Dendritic cell treated with granulocyte-macrophage colony-stimulating factor and Interleukin-4, amounts not matched to agents 40 ng/mL and 50 ng/mL, for 4 days (primary cell): ENCODE data around the gene SLC29A3.
"Not testable (repeated sequence)": the region's sequence is repeated elsewhere in the genome, so short reads cannot be mapped to it uniquely, and the experiment has no call there.

Experiments
- H3K27ac Mint-ChIP-seq: one replicate; pipeline ENCODE4 v1.8.0; 2022; ENCODE audit warnings: mild to moderate bottlenecking, mixed read lengths
- H3K27me3 Mint-ChIP-seq: one replicate; pipeline ENCODE4 v1.8.0; 2022; ENCODE audit warnings: mild to moderate bottlenecking, mixed read lengths
- H3K36me3 Mint-ChIP-seq: one replicate; pipeline ENCODE4 v1.8.0; 2022; ENCODE audit warnings: low read depth, mixed read lengths
- H3K4me1 Mint-ChIP-seq: one replicate; pipeline ENCODE4 v1.8.0; 2022; ENCODE audit warnings: low read depth, mixed read lengths
- H3K4me3 Mint-ChIP-seq: one replicate; pipeline ENCODE4 v1.8.0; 2022; ENCODE audit warnings: mild to moderate bottlenecking, moderate library complexity, mixed read lengths
- H3K9me3 Mint-ChIP-seq: one replicate; pipeline ENCODE4 v1.8.0; 2022; ENCODE audit warnings: mixed read lengths
- intact Hi-C: fragments of 100-400 bp; cut with micrococcal nuclease; formaldehyde crosslinking; loops from one replicate; pipeline ENCODE4 v1.15.0; 2022

Gene SLC29A3

DNA sequence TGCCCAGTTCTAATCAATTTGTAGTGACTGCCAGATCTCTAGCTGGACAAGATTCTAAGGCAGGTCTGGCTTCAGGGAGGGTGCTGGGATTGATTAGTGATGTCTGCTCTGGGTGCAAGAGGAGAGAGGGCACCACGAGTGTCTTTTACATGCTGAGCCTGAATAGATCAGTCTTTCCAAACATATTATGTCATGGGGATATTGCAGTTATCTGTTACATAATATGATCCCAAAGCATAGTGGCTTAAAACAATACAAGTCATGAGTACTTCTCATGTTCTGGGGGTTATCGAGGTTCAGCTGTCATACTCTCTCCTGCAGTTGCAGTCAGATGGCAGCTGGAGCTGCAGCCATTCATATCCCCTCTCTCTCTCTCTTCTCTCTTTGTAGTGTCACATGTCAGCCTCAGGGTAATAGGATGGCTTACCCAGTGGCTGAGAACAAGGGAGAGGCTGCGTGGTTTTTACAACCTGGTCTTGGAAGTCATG lies 26.0 kb downstream of the SLC29A3 start:
- no peaks in the 10 kb centered on the region for H3K9me3 Mint-ChIP-seq
- intact Hi-C loops = no loop called here
- peaks cover 86% of the 10 kb centered on the region for H3K4me1 Mint-ChIP-seq
- peaks cover 72% of the 10 kb centered on the region for H3K36me3 Mint-ChIP-seq
- H3K4me3 Mint-ChIP-seq = no peak overlapping the region
- H3K27ac Mint-ChIP-seq = peak overlapping the region; percentile 69
- no peaks in the 10 kb centered on the region for H3K27me3 Mint-ChIP-seq

DNA sequence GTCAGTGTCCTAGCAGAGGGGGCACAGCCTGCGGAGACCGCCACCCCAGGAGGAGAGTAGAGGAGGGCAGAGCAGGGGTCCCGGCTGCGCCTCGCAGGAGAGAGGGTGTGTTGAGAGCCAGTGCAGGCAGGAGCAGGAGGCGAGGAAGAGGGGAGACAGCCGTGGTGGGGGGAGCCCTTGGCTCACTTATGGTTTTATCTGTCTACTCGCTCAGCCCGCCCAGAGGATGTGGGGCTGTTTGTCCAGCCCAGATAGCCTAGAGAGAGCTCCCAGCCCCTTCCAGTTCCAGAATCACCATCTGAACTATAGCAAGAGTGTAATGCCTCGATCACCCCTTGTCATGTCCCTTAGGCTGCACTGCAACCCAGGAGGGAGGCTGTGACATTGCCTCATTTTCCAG lies 26.6 kb downstream of the SLC29A3 start:
- Mint-ChIP-seq H3K9me3 (no peaks in the 10 kb centered on the region), H3K4me1 (peaks cover 85% of the 10 kb centered on the region), H3K27me3 (no peaks in the 10 kb centered on the region), H3K36me3 (peaks cover 69% of the 10 kb centered on the region), H3K27ac (peak overlapping the region; percentile 69), H3K4me3 (no peak overlapping the region)
- intact Hi-C loops = no loop called here

DNA sequence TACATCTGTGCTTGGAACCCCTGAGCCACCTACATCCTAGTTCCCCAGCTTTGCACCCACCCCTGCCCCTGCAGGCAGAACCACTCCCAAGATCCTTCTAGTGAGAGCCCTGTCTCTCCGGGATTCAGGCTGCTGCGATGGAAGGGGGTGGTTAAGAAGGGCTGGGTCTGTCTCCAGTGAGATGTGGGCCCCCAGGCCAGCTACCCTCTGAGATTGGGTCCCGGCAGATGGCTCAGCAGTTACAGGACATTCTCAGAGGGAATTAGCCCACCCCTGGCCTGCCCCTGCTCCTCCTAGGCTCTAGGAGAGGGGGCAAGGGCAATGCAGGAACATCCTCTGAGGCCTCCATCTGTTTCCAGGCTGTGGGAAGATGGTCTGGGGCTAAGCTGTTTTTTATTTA lies 27.7 kb downstream of the SLC29A3 start:
- Mint-ChIP-seq H3K27ac (no peak overlapping the region), H3K9me3 (no peaks in the 10 kb centered on the region), H3K36me3 (peaks cover 72% of the 10 kb centered on the region), H3K4me1 (peaks cover 83% of the 10 kb centered on the region), H3K4me3 (no peak overlapping the region), H3K27me3 (no peaks in the 10 kb centered on the region)
- intact Hi-C loops = no loop called here

DNA sequence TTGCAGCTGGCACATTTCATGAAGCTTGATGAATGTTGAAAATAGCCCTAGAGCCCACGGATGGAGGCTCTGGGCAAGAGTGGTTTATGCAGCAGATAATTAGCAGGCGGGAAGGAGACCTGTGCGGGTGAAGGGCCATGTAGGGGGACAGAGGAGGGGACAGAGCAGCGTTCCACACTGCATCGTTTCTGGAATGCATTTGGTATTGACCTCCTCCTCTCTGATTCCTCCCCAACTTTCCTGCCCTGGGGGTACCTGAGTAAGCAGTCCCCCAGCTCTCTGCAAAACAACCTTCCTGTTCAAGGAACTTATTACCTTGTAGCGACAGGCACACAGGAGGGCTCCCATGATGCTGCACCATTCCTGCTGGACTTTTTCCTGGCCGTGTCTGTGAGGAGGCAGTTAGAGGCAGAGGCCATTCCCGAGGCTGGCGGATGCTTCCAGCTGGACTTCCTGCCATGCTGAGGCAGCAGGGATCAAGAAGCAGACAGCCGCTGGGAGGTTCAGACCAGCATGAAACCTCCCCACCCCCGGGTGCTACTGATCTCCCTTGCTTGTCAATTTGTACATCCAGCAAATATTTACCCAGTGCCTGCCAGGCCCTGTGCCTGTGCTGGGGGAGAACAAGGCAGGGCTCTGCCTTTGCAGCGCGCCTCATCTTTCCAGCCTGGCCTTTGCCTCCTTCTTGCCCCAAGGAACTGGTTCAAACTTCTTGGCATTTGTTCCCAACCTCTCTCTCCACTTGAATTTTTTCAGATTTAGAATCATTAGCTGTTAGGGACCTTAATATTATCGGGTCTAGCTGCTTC lies 28.7 kb downstream of the SLC29A3 start:
- Mint-ChIP-seq H3K36me3 (peaks cover 78% of the 10 kb centered on the region), H3K4me3 (no peak overlapping the region), H3K27me3 (no peaks in the 10 kb centered on the region), H3K4me1 (peaks cover 83% of the 10 kb centered on the region), H3K27ac (peak overlapping the region; percentile 50), H3K9me3 (no peaks in the 10 kb centered on the region)
- intact Hi-C loops = no loop called here

DNA sequence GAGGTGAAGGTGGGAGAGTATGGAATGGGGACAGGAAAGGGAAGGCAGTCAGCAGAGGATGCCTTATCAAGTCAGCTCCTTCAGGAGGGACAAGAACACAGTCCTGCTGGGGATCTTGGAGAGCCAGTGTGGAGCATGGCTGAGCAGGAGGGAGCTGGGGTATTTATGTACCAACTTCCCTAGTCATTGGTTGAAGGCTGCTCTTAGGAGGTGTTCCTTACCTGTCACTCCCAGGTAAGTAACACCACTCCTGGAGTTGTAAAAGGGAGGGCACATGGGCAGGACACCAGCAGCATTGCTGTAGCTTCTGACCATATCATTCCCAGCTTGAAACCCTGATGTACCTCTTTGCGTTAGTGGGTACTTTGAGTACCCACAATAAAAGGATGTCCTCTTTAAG lies 29.8 kb downstream of the SLC29A3 start:
- Mint-ChIP-seq H3K9me3 (no peaks in the 10 kb centered on the region), H3K27me3 (no peaks in the 10 kb centered on the region), H3K4me1 (peaks cover 78% of the 10 kb centered on the region), H3K4me3 (no peak overlapping the region), H3K36me3 (peaks cover 88% of the 10 kb centered on the region), H3K27ac (no peak overlapping the region)
- intact Hi-C loops = no loop called here

DNA sequence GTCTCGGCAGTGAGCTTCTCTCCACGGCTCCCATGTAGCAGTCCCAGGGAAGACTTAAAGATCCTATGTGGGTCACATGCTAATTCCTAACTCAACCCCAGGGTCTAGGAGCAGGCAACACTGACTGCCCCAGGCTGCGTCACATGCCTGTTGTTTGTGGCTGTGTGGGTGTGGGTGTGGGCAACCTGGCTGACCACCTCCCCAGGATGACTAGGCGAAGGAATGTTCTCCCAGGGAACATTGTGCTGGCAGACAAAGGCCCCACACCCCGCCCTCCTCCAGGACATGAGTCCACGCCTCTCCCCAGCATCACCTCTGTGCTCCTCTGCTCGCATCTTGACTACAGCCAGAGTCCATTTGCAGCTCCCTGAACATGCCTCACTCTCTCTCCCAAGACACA lies 30.3 kb downstream of the SLC29A3 start:
- Mint-ChIP-seq H3K4me1 (peaks cover 75% of the 10 kb centered on the region), H3K36me3 (peaks cover 94% of the 10 kb centered on the region), H3K4me3 (no peak overlapping the region), H3K27me3 (no peaks in the 10 kb centered on the region), H3K9me3 (no peaks in the 10 kb centered on the region), H3K27ac (no peak overlapping the region)
- intact Hi-C loops = no loop called here

GRCh38 chr10:71351087-71351486 lies 32.0 kb downstream of the SLC29A3 start:
- Mint-ChIP-seq H3K4me1 (peaks cover 71% of the 10 kb centered on the region), H3K27ac (peak overlapping the region; percentile 9), H3K36me3 (peaks cover 97% of the 10 kb centered on the region), H3K9me3 (no peaks in the 10 kb centered on the region), H3K4me3 (no peak overlapping the region), H3K27me3 (no peaks in the 10 kb centered on the region)
- intact Hi-C loops = no loop called here

DNA sequence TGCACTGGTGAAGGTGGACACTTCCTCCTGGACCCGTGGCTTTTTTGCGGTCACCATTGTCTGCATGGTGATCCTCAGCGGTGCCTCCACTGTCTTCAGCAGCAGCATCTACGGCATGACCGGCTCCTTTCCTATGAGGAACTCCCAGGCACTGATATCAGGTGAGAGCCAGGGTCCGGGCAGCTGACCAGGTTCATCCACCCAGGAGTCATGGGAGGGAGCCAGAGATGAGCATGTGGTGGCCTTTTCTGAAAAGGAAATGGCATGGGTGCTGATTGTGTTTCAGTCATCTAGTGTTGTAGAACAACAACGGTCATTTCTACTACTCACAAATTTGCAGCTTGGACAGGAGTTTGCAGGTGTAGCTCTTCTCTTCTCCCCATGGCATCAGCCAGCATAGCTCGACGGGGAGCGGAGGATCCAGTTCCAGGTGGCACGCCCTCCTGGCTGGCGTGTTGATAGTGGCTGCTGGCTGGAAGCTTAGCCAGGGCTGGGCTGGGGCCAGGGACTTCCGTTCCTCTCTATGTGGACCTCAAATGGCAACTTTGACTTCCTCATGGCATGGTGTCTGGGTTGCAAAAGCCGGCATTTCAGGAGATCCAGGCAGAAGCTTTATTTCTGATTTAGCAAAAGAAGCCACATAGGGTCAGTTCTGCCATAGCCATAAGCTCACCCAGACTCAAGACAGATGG lies 32.7 kb downstream of the SLC29A3 start:
- H3K4me1 Mint-ChIP-seq = peaks cover 71% of the 10 kb centered on the region

DNA sequence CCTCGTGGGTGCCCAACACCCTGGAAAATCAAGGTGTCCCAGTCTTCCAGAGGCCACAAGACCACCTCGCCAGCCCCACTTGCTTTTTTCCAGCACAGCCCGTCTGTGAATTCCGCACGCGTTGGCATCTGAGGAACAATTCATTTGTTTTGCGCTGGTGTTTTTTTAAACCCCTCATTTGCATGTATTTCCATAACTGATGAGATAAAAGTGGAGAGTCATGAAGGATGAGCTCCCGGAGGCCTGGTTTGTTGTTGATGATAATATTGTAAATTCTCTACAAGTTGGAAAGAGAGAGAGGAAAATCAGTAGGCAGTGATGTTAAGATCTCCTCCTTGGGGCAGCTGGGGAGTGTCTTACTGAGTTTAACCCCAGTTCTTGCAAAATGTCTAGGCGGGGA lies 34.6 kb downstream of the SLC29A3 start:
- Mint-ChIP-seq H3K9me3 (no peaks in the 10 kb centered on the region), H3K27ac (peak overlapping the region; percentile 9), H3K4me3 (no peak overlapping the region), H3K4me1 (peaks cover 71% of the 10 kb centered on the region), H3K36me3 (peaks cover 97% of the 10 kb centered on the region), H3K27me3 (no peaks in the 10 kb centered on the region)
- intact Hi-C loops = no loop called here

More for the DNA sequence above, 32.7 kb downstream of the SLC29A3 start:
- peak overlapping the region; percentile 9 for H3K27ac Mint-ChIP-seq
- intact Hi-C loops = no loop called here
- peaks cover 97% of the 10 kb centered on the region for H3K36me3 Mint-ChIP-seq
- H3K9me3 Mint-ChIP-seq = no peaks in the 10 kb centered on the region
- H3K4me3 Mint-ChIP-seq = no peak overlapping the region
- no peaks in the 10 kb centered on the region for H3K27me3 Mint-ChIP-seq

GRCh38 chr10:71354776-71355175 lies 35.7 kb downstream of the SLC29A3 start:
- no peak overlapping the region for H3K4me3 Mint-ChIP-seq
- peak overlapping the region; percentile 56 for H3K27ac Mint-ChIP-seq
- H3K9me3 Mint-ChIP-seq = no peaks in the 10 kb centered on the region
- no peaks in the 10 kb centered on the region for H3K27me3 Mint-ChIP-seq
- peaks cover 71% of the 10 kb centered on the region for H3K4me1 Mint-ChIP-seq
- intact Hi-C loops = no loop called here
- H3K36me3 Mint-ChIP-seq = peaks cover 94% of the 10 kb centered on the region

GRCh38 chr10:71355886-71356285 lies 36.8 kb downstream of the SLC29A3 start:
- peaks cover 87% of the 10 kb centered on the region for H3K36me3 Mint-ChIP-seq
- H3K4me3 Mint-ChIP-seq = no peak overlapping the region
- intact Hi-C loops = no loop called here
- peaks cover 65% of the 10 kb centered on the region for H3K4me1 Mint-ChIP-seq
- no peak overlapping the region for H3K27ac Mint-ChIP-seq
- H3K9me3 Mint-ChIP-seq = no peaks in the 10 kb centered on the region
- no peaks in the 10 kb centered on the region for H3K27me3 Mint-ChIP-seq

DNA sequence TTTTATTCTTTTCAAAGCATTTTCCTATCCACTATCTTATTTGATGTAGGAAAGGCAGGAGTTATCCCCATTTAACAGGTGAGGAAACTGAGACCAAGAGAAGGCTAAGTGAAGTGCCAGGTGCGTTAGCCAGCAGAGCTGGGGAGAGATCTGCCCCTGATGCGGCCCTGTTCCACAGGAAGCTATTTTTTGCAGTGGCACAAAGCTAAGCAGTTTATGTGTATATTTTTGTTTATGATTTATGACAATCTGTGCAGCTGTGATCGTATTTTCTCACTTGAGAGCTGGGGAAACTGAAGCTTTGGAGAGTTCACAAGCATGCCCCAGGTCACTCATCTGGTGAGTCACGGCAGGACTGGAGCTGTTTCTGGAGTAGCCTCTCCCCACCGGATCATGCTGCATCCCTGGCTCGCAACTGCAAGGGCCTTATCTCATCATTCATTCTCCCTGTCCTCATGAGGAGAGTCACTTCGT lies 38.8 kb downstream of the SLC29A3 start:
- Mint-ChIP-seq H3K27ac (peak overlapping the region; percentile 93), H3K27me3 (no peaks in the 10 kb centered on the region), H3K9me3 (no peaks in the 10 kb centered on the region), H3K4me3 (no peak overlapping the region), H3K4me1 (peaks cover 63% of the 10 kb centered on the region), H3K36me3 (peaks cover 83% of the 10 kb centered on the region)
- intact Hi-C loops = loop anchor here (2.0 kb wide), 1 partner anchor 15 kb away; no protein-coding TSS in a partner anchor

DNA sequence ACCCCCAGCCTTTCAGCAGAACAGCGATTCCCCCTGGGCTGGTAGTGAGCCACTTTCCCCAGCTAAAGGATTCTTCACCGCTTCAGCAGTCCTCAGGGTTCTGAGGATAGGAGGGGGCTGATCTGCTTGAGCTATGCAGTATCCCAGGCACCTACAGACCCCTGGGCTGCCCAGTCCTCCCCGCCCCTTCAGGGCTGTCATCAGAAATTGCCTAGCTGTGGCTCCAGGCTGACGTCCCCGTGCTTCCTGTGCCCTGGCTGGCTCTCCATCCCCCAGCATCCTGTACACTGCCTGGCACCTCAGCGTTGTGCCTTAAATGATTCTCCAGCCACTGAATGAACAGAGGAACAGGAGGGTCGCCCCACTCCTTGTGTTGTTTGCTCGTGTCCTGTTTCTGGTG lies 39.2 kb downstream of the SLC29A3 start:
- Mint-ChIP-seq H3K4me1 (peaks cover 62% of the 10 kb centered on the region), H3K36me3 (peaks cover 82% of the 10 kb centered on the region), H3K4me3 (no peak overlapping the region), H3K27ac (peak overlapping the region; percentile 93), H3K27me3 (no peaks in the 10 kb centered on the region), H3K9me3 (no peaks in the 10 kb centered on the region)
- intact Hi-C loops = loop anchor here (2.0 kb wide), 1 partner anchor 15 kb away; no protein-coding TSS in a partner anchor

DNA sequence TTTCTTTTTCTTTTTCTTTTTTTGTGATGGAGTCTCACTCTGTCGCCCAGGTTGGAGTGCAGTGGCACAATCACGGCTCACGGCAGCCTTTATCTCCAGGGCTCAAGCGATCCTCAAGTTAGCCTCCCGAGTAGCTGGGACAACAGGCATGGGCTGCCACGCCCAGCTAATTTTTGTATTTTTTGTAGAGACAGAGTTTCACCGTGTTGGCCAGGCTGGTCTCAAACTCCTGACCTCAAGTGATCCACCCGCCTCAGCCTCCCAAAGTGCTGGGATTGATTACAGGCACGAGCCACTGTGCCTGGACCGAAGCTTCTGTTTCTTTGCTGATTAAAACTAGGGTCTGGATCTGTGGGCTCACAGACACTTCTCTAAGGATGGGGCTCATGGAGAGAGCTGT lies 39.8 kb downstream of the SLC29A3 start:
- intact Hi-C loops = loop anchor here (2.0 kb wide), 1 partner anchor 14 kb away; no protein-coding TSS in a partner anchor
- H3K27me3 Mint-ChIP-seq, H3K4me3 Mint-ChIP-seq, H3K9me3 Mint-ChIP-seq: not testable (repeated sequence)
- Mint-ChIP-seq H3K27ac (peak overlapping the region; percentile 93), H3K4me1 (peaks cover 65% of the 10 kb centered on the region), H3K36me3 (peaks cover 80% of the 10 kb centered on the region)
